GM12878 (cell line): ENCODE measurements around the gene TFR2.

ENCODE experiments used
- ATF3 ChIP-seq: IDR thresholded peaks from 2 replicates; pipeline ENCODE4 v1.6.1; 2011; ENCODE audit warnings: low read depth, mild to moderate bottlenecking, low read length, moderate library complexity, borderline replicate concordance; ENCODE audit errors: extremely low read depth
- CBFB ChIP-seq: IDR thresholded peaks from 2 replicates; pipeline ENCODE4 v1.6.1; 2016; ENCODE audit warnings: antibody characterized with exemption, low read depth
- CHD1 ChIP-seq: IDR thresholded peaks from 2 replicates; pipeline ENCODE4 v1.6.1; 2012; ENCODE audit warnings: low read depth, low read length, improper control_type of control experiment
- CTCF ChIP-seq, 3 experiments: IDR thresholded peaks in 2 of 3; conservative IDR thresholded peaks in 1 of 3; 2 replicates each; pipeline ENCODE4 v1.5.1; 2011; ENCODE audit warnings: low read depth in 3 of 3, low read length in 3 of 3, mild to moderate bottlenecking in 3 of 3, control low read depth in 2 of 3, moderate library complexity in 2 of 3, inconsistent platforms in 1 of 3, mixed read lengths in 1 of 3; ENCODE audit not compliant: control insufficient read depth in 2 of 3, insufficient read depth in 1 of 3; ENCODE audit errors: extremely low read depth in 1 of 3
- MTA3 ChIP-seq: IDR thresholded peaks from 2 replicates; pipeline ENCODE4 v1.6.1; 2012; ENCODE audit warnings: low read length, inconsistent platforms, borderline replicate concordance
- NR2F1 ChIP-seq: fragments of 450-650 bp; conservative IDR thresholded peaks from 2 replicates; pipeline ENCODE4 v1.6.1; 2017; ENCODE audit warnings: mild to moderate bottlenecking
- POLR2A ChIP-seq: IDR thresholded peaks from 2 replicates; pipeline ENCODE4 v1.6.1; 2011; ENCODE audit warnings: low read depth, mild to moderate bottlenecking, low read length

- no peak for TF ChIP-seq MTA3
- no peak for TF ChIP-seq CTCF (IDR thresholded peaks at IDR 0.05 in 2 of 3, conservative IDR thresholded peaks at IDR 0.05 in 1 of 3; ENCODE audit: control insufficient read depth in 2 of 3, extremely low read depth in 1 of 3, insufficient read depth in 1 of 3, low read depth in 3 of 3, low read length in 3 of 3)
- no peak for TF ChIP-seq CHD1
- no peak for TF ChIP-seq CBFB
- TF ChIP-seq POLR2A = peak; percentile 73; the same call in 1 of the 2 replicates
- no peak for TF ChIP-seq NR2F1
- no peak for TF ChIP-seq ATF3
Observed at GRCh38 chr7:100678291-100678984, 37.1 kb upstream of the TFR2 start.
